Mesenchymal stem cell (in vitro differentiated cells and primary cell): ENCODE measurements around the gene PABPN1L.

Source experiments
- DNase-seq: peaks from one replicate; pipeline ENCODE4 v3.0.0-alpha.2; 2013
- H2AFZ ChIP-seq: one replicate; pipeline ENCODE4 v1.6.1; 2013; ENCODE audit warnings: low read depth, mild to moderate bottlenecking, control low read depth, inconsistent platforms, low read length, moderate library complexity
- H2AK5ac ChIP-seq: 2 replicates; pipeline ENCODE4 v1.6.1; 2013; ENCODE audit warnings: low read length, moderate library complexity, mild to moderate bottlenecking, inconsistent platforms; ENCODE audit not compliant: severe bottlenecking
- H2BK120ac ChIP-seq: one replicate; pipeline ENCODE4 v1.6.1; 2013; ENCODE audit warnings: low read depth, mild to moderate bottlenecking, inconsistent platforms, low read length, moderate library complexity
- H2BK12ac ChIP-seq, 2 experiments: one replicate each; pipeline ENCODE4 v1.6.1; 2013; ENCODE audit warnings: inconsistent platforms in 2 of 2, low read length in 2 of 2, mild to moderate bottlenecking in 2 of 2, moderate library complexity in 2 of 2, control low read depth in 1 of 2
- H2BK15ac ChIP-seq: one replicate; pipeline ENCODE4 v1.6.1; 2013; ENCODE audit warnings: mild to moderate bottlenecking, low read depth, inconsistent platforms; ENCODE audit not compliant: poor library complexity, severe bottlenecking
- H2BK5ac ChIP-seq: 2 replicates; pipeline ENCODE4 v1.6.1; 2013; ENCODE audit warnings: low read depth, mild to moderate bottlenecking, low read length, control low read depth, inconsistent platforms; ENCODE audit not compliant: poor library complexity, severe bottlenecking
- H3K14ac ChIP-seq, 2 experiments: one replicate each; pipeline ENCODE4 v1.6.1; 2013; ENCODE audit warnings: inconsistent platforms in 2 of 2, low read length in 2 of 2, control low read depth in 1 of 2, mild to moderate bottlenecking in 1 of 2, moderate library complexity in 1 of 2
- H3K18ac ChIP-seq, 2 experiments: one replicate each; pipeline ENCODE4 v1.6.1; 2013; ENCODE audit warnings: inconsistent platforms in 2 of 2, low read length in 2 of 2, control low read depth in 1 of 2, low read depth in 1 of 2, mild to moderate bottlenecking in 1 of 2
- H3K23ac ChIP-seq, 2 experiments: one replicate each; pipeline ENCODE4 v1.6.1; 2013; ENCODE audit warnings: inconsistent platforms in 2 of 2, low read length in 2 of 2, mild to moderate bottlenecking in 2 of 2, moderate library complexity in 2 of 2, control low read depth in 1 of 2
- H3K27ac ChIP-seq: 2 replicates; pipeline ENCODE4 v1.5.1; 2013; ENCODE audit warnings: mild to moderate bottlenecking, moderate library complexity, low read length, control low read depth, inconsistent platforms; ENCODE audit not compliant: poor library complexity, severe bottlenecking
- H3K27me3 ChIP-seq, 2 experiments: 2 replicates each; pipeline versions ENCODE4 v1.6.1 to v1.7.0; 2013; ENCODE audit warnings: low read length in 2 of 2, mild to moderate bottlenecking in 2 of 2, moderate library complexity in 2 of 2, control low read depth in 1 of 2, inconsistent platforms in 1 of 2; ENCODE audit not compliant: control insufficient read depth in 1 of 2, insufficient read depth in 1 of 2
- H3K36me3 ChIP-seq, 2 experiments: 2 replicates each; pipeline versions ENCODE4 v1.6.1 to v1.7.0; 2013; ENCODE audit warnings: low read length in 2 of 2, control low read depth in 1 of 2, inconsistent platforms in 1 of 2, low read depth in 1 of 2, mild to moderate bottlenecking in 1 of 2; ENCODE audit not compliant: insufficient read depth in 2 of 2, control insufficient read depth in 1 of 2
- H3K4ac ChIP-seq, 2 experiments: one replicate each; pipeline ENCODE4 v1.6.1; 2013; ENCODE audit warnings: inconsistent platforms in 2 of 2, low read length in 2 of 2, mild to moderate bottlenecking in 2 of 2, moderate library complexity in 2 of 2, control low read depth in 1 of 2, low read depth in 1 of 2
- H3K4me1 ChIP-seq: 2 replicates; pipeline ENCODE4 v1.6.1; 2013; ENCODE audit warnings: low read depth, low read length, control low read depth; ENCODE audit not compliant: control insufficient read depth, insufficient read depth
- H3K4me2 ChIP-seq: 2 replicates; pipeline ENCODE4 v1.6.1; 2013; ENCODE audit warnings: low read length, mild to moderate bottlenecking, inconsistent platforms; ENCODE audit not compliant: poor library complexity, severe bottlenecking
- H3K4me3 ChIP-seq, 2 experiments: 2 replicates each; pipeline versions ENCODE4 v1.5.1 to v1.7.0; 2013; ENCODE audit warnings: low read length in 2 of 2, mild to moderate bottlenecking in 2 of 2, control low read depth in 1 of 2, low read depth in 1 of 2; ENCODE audit not compliant: insufficient read depth in 1 of 2
- H3K79me1 ChIP-seq: replicated peaks from 2 replicates; pipeline ENCODE4 v1.6.1; 2013; ENCODE audit warnings: mild to moderate bottlenecking, control low read depth, low read length, inconsistent platforms; ENCODE audit not compliant: poor library complexity, severe bottlenecking
- H3K9ac ChIP-seq: 2 replicates; pipeline ENCODE4 v1.7.0; 2013; ENCODE audit warnings: mild to moderate bottlenecking, low read length, moderate library complexity
- H3K9me3 ChIP-seq: 2 replicates; pipeline ENCODE4 v1.7.0; 2013; ENCODE audit warnings: mild to moderate bottlenecking, low read length; ENCODE audit not compliant: control insufficient read depth
- H4K8ac ChIP-seq: one replicate; pipeline ENCODE4 v1.6.1; 2013; ENCODE audit warnings: inconsistent platforms, mild to moderate bottlenecking, low read length, moderate library complexity
- H4K91ac ChIP-seq: one replicate; pipeline ENCODE4 v1.6.1; 2013; ENCODE audit warnings: mild to moderate bottlenecking, low read length, inconsistent platforms
- WGBS: methylation state at CpG from one replicate; pipeline ENCODE4 v1.1.7; 2013; ENCODE audit warnings: mixed read lengths; 5-methylcytosine and 5-hydroxymethylcytosine counted together

The PABPN1L gene

DNA sequence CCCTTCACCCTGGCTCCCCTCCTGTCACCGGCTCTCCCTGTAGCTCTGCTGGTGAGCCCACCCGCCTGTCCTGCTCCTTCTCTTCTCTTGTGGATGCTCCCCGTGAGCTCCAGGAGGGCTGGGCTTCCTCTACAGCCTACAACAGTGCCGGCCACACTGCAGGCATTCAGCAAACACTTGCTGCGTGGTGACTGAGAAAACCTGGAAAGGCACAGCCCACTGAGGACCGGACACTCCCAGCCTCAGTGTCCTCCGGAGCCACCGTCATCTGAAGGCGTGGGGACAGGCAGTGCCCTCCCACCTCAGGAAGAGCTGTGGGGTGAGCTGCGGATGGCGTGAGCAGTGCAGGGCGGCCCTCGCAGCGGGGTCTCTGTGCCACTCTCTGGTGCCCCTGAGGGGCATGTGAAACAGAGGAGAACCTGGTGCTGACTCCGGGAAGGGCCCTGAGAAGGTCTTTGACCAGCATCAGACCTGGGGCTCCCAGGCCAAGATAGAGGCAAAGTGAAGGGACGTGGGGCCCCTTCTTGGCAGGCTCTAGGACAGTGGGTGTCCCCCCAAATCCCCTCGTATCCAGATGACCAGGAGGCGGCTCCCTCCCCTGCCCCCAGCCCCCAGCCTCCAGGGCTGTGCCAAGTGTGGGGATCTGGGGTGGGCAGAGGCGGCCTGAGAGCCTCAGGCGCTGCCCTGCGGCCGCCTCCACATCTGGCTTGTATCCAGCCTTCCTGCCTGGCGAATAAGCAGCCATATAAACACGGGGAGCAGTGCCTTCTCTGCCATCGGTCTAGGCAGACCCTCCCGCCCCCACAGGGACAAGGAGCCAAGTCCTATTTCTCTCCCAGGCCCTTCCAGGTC is 44.0 kb upstream of the PABPN1L start:
- H3K4me3 ChIP-seq, result no peak overlapping the region
- 78% methylated on average over 25 of the region's 26 CpGs for WGBS
- H3K4me1 ChIP-seq, result peaks cover 8% of the 10 kb centered on the region
- no peak overlapping the region for H2BK12ac ChIP-seq
- no peak overlapping the region for H3K4me2 ChIP-seq
- H3K14ac ChIP-seq, result no peak overlapping the region
- no peak overlapping the region for H2BK5ac ChIP-seq
- no peak overlapping the region for H3K9ac ChIP-seq
- H4K91ac ChIP-seq, result no peak overlapping the region
- no peak overlapping the region for H4K8ac ChIP-seq
- H2BK15ac ChIP-seq, result no peak overlapping the region
- no peak for DNase-seq
- H3K27ac ChIP-seq, result no peak overlapping the region
- no peak overlapping the region for H3K18ac ChIP-seq
- no peaks in the 10 kb centered on the region for H3K36me3 ChIP-seq
- H3K79me1 ChIP-seq, result no peaks in the 10 kb centered on the region
- no peak overlapping the region for H3K23ac ChIP-seq
- H3K4ac ChIP-seq, result no peak overlapping the region
- H3K27me3 ChIP-seq, result peaks cover 0 to 54% of the 10 kb centered on the region in 2 experiments
- no peak overlapping the region for H2AFZ ChIP-seq
- H2AK5ac ChIP-seq, result no peak overlapping the region
- peaks cover 5% of the 10 kb centered on the region for H3K9me3 ChIP-seq
- no peak overlapping the region for H2BK120ac ChIP-seq

DNA sequence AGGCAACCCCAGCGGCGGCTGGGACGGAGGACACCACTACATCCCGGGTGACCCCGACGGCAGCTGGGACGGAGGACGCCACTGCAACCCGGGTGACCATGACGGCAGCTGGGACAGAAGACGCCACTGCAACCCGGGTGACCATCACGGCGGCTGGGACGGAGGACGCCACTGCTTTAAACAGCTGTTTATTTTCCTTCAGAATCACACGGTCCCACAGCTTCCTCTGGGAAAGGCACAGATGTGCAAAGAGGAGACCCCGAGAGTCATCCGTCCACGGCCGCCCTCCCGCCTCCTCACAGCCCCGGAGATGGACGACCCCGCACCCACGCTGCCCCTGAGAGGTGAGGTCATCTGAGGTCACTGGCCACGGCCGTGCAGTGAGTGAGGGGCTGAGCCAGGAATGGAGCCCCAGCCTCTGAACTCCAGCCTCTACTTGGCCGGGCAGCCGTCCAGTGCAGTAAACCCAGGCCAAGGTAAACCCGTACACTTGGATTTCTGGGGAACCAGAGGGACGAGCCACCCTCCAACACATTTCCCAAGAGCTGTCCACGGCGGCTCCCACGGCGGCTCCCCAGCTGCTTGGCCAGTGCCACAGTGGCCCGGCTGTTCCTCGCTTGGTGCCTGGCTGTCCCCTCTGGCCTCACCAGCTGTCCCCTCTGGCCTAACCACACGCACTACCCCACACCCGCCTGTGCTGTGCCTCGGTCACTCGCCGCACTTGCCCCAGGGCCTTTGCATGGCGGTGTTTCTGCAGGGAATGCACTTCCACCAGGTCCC is 43.2 kb upstream of the PABPN1L start:
- H3K36me3 ChIP-seq, result no peaks in the 10 kb centered on the region
- peaks cover 5% of the 10 kb centered on the region for H3K9me3 ChIP-seq
- H2AK5ac ChIP-seq, result no peak overlapping the region
- no peak overlapping the region for H3K27ac ChIP-seq
- no peak for DNase-seq
- peaks cover 8% of the 10 kb centered on the region for H3K4me1 ChIP-seq
- WGBS, result 85% methylated on average over 44 of the region's 44 CpGs
- peaks cover 0 to 54% of the 10 kb centered on the region in 2 experiments for H3K27me3 ChIP-seq
- H3K18ac ChIP-seq, result no peak overlapping the region
- no peak overlapping the region for H4K8ac ChIP-seq
- H2BK15ac ChIP-seq, result no peak overlapping the region
- H3K14ac ChIP-seq, result no peak overlapping the region
- no peak overlapping the region for H2AFZ ChIP-seq
- no peak overlapping the region for H4K91ac ChIP-seq
- H3K9ac ChIP-seq, result no peak overlapping the region
- no peak overlapping the region for H3K23ac ChIP-seq
- no peak overlapping the region for H3K4me2 ChIP-seq
- H2BK5ac ChIP-seq, result no peak overlapping the region
- H2BK12ac ChIP-seq, result no peak overlapping the region
- H2BK120ac ChIP-seq, result no peak overlapping the region
- H3K4me3 ChIP-seq, result no peak overlapping the region
- no peaks in the 10 kb centered on the region for H3K79me1 ChIP-seq
- H3K4ac ChIP-seq, result no peak overlapping the region

DNA sequence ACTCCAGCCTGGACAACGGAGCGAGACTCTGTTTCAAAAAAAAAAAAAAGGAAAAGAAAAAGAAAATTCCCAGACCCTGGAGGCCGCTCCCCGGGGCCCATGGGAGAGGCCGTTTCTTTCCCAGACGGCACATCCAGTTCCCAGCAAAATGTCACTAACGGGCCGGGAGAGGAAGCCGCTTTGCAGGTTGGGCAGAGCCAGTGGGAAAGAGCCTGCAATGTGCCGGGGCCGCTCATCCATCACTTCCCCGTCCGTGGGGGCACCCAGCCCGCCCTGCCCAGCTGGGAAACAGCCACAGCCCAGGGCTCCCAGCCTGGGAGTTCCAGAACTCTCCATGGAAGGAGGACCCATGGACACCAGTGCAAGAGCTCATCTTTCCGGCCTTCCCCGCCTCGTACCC is 41.8 kb upstream of the PABPN1L start:
- H3K4ac ChIP-seq, result no peak overlapping the region
- H3K9me3 ChIP-seq, result peaks cover 2% of the 10 kb centered on the region
- H2BK5ac ChIP-seq, result no peak overlapping the region
- H2BK120ac ChIP-seq, result no peak overlapping the region
- H3K9ac ChIP-seq, result no peak overlapping the region
- H2BK15ac ChIP-seq, result no peak overlapping the region
- DNase-seq, result no peak
- H3K4me1 ChIP-seq, result peaks cover 8% of the 10 kb centered on the region
- no peak overlapping the region for H3K14ac ChIP-seq
- H3K36me3 ChIP-seq, result no peaks in the 10 kb centered on the region
- peaks cover 0 to 56% of the 10 kb centered on the region in 2 experiments for H3K27me3 ChIP-seq
- H4K8ac ChIP-seq, result no peak overlapping the region
- no peak overlapping the region for H2BK12ac ChIP-seq
- 74% methylated on average over 17 of the region's 17 CpGs for WGBS
- no peak overlapping the region for H3K18ac ChIP-seq
- H3K23ac ChIP-seq, result no peak overlapping the region
- H3K4me3 ChIP-seq, result no peak overlapping the region
- H3K79me1 ChIP-seq, result no peaks in the 10 kb centered on the region
- no peak overlapping the region for H4K91ac ChIP-seq
- no peak overlapping the region for H3K4me2 ChIP-seq
- no peak overlapping the region for H2AK5ac ChIP-seq
- no peak overlapping the region for H3K27ac ChIP-seq
- H2AFZ ChIP-seq, result no peak overlapping the region

DNA sequence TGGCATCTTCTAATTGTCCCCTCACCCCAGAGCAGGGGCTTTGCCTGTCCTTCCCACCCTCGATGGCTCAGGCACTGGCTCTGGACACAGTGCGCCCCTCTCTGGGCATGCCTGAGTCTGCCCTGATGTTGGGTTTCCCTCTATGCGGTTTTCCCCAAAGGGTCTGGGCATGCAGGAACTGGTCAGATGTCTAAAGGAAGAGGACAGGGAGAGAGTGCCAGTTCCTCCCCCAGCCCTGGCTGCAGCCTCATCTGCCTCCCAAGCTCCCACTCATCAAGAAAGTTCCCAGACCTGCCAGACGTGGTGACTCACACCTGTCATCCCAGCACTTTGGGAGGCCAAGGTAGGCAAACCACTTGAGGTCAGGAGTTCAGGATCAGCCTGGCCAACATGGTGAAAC is 41.3 kb upstream of the PABPN1L start:
- H3K4me2 ChIP-seq, result no peak overlapping the region
- no peak overlapping the region for H2BK15ac ChIP-seq
- H3K14ac ChIP-seq, result peak overlapping the region in 1 of 2 experiments; percentile 66
- H3K27me3 ChIP-seq, result peaks cover 0 to 53% of the 10 kb centered on the region in 2 experiments
- H2AK5ac ChIP-seq, result no peak overlapping the region
- no peak overlapping the region for H3K4ac ChIP-seq
- peaks cover 8% of the 10 kb centered on the region for H3K4me1 ChIP-seq
- H2BK12ac ChIP-seq, result no peak overlapping the region
- no peaks in the 10 kb centered on the region for H3K36me3 ChIP-seq
- H3K18ac ChIP-seq, result no peak overlapping the region
- DNase-seq, result peak; percentile 30
- H2BK120ac ChIP-seq, result no peak overlapping the region
- no peak overlapping the region for H2AFZ ChIP-seq
- H3K9me3 ChIP-seq, result no peaks in the 10 kb centered on the region
- H3K27ac ChIP-seq, result no peak overlapping the region
- H4K91ac ChIP-seq, result no peak overlapping the region
- WGBS, result 85% methylated on average over 2 of the region's 4 CpGs
- H3K23ac ChIP-seq, result no peak overlapping the region
- H3K9ac ChIP-seq, result no peak overlapping the region
- no peak overlapping the region for H4K8ac ChIP-seq
- H2BK5ac ChIP-seq, result no peak overlapping the region
- no peaks in the 10 kb centered on the region for H3K79me1 ChIP-seq
- no peak overlapping the region for H3K4me3 ChIP-seq
